Measurements from ENCODE around the gene TMEM245.

- no peak for TF ChIP-seq CTCF (IDR thresholded peaks at IDR 0.05)
- TF ChIP-seq EZH2 (IDR thresholded peaks at IDR 0.05): no peak
- TF ChIP-seq EZH2phosphoT487 (IDR thresholded peaks at IDR 0.05): no peak
Observed at GRCh38 chr9:109159583-109159982, 39.8 kb upstream of the TMEM245 start.
